HG03095 (cell line): ENCODE measurements around the gene MYH3.
A peak's percentile ranks its signal among the peaks of the same experiment; 100 is the strongest.

ENCODE experiments used
- ATAC-seq: cut with Tn5 transposase; IDR thresholded peaks from one replicate; pipeline ENCODE4 v1.9.1; 2021; ENCODE audit warnings: moderate library complexity; ENCODE audit not compliant: unreplicated experiment

MYH3 gene

DNA sequence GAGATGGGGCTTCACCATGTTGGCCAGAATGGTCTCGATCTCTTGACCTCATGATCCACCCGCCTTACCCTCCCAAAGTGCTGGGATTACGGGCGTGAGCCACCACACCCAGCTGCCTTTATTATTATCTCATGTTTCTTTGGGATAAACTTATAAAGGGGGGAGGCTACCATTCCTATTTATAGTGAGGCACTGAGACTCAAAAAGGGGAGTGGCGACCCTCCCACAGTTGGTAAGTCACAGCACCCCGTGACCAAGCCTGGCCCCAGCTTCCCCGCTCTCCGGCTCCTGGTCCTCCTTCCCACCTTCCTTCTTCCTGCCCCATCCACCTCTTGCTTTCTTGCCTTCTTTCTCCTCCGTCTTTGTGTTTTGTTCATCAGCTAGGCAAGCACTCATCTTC is 5.2 kb downstream of the MYH3 start:
- no peak for ATAC-seq

DNA sequence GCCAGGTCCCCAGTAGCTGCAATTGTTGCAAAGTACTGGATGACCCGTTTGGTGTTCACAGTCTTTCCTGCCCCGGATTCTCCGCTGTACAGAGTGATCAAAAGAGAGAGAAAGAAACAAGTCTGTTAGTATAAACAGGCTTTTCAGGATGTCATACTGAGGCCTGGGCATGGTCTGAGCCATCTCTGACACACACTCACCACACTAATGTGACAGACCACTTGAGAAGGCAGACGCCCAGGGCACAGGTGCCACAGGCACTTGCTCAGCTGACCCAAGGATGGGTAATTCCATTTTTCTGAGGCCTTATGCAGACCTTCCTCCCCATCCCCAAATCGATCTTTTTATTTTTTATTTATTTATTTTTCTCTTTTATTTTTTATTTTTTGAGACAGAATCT is 7.5 kb downstream of the MYH3 start:
- no peak for ATAC-seq

DNA sequence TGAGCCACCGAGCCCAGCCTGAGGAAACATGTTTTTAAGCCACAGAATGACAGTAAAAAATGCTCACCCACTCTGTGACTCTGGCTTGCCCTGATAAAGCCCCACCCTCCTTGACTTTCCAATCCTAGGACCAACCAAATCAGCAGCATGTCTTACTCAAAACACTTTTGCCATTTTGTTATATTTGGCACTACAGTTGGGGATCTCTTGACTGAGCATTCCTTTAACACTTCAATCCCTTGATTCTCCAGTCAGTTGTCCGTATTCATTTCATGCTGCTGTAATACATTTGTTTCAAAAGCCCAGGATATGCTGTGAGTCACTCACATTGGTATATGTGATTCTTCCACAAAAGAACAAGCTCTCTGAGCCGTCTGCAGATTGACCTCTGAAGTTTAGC is 8.2 kb downstream of the MYH3 start:
- no peak for ATAC-seq

DNA sequence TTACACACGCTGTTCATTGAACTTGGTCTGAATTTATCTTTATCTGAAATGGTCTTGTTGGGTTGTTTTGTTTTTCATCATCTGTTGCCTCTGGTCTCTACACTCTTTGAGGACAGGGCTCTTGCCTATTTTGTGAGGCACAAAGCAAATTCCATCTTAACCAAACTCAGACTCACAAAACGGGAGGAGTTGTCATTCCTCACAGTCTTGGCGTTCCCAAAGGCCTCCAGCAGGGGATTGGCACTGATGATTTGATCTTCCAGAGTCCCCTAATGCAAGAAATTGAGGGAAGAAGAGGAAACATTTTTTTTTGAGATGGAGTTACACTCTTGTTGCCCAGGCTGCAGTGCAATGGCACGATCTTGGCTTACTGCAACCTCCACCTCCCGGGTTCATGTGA is 8.7 kb downstream of the MYH3 start:
- ATAC-seq, result no peak

DNA sequence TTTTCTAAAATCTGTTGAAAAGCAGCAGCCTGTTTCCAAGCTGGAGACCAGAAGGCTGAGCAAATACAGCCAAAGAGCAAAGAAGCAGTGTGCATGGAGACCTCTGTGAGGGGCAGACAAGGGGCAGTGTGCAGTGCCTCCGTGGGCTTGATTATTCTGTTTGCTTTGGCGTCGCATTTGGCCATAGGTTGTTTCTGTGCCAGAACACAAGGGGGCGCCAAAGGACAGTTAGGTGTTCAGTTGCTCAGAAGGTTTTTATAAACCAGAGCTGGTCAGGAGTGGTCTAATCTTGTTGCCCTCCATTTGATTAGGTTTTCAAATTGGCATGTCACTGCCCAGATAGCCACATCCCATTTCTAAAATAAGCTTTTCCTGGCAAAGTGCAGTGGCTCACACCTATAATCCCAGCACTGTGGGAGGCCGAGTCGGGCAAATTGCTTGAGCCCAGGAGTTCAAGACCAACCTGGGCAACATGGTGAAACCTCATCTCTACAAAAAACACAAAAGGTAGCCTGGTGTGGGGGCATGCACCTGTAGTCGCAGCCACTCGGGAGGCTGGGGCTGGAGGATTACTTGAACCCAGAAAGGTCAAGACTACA is 10.6 kb downstream of the MYH3 start:
- no peak for ATAC-seq

DNA sequence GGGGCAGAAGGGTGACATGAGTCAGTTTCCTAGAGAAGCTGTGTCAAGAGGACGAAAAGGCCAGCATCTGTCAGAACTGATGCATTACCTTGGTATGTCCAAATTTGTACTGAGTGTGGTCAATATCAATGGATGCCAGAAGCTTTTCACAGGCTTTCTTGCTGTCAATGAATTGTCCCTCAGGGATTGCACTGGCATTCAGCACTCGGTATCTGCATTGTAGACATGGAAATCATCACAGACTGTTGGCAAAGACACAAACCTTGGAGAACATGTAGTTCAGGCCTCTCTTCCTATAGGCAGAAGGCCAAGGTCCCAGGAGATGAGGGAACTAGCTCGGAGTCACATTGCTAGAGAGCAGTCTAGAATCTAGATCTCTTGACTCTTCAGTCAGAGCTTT is 16.6 kb downstream of the MYH3 start:
- no peak for ATAC-seq

DNA sequence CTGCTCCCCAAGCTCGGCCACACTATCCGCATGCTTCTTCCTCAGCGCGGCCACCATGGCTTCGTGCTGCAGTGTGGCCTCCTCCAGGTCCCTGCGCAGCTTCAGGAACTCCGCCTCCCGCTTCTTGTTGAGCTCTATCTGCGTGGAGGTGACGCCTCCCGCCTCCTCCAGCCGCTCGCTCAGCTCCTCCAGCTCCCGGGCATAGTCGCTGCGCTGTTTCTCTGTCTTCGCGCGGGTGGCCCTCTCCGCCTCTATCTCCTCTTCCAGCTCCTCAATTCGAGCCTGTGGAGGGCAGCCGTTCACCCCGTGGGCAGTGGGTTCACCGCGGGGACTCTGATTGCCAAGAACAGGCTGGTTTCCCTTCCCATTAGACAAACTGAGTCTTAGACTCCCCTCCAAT is 19.0 kb downstream of the MYH3 start:
- no peak for ATAC-seq

DNA sequence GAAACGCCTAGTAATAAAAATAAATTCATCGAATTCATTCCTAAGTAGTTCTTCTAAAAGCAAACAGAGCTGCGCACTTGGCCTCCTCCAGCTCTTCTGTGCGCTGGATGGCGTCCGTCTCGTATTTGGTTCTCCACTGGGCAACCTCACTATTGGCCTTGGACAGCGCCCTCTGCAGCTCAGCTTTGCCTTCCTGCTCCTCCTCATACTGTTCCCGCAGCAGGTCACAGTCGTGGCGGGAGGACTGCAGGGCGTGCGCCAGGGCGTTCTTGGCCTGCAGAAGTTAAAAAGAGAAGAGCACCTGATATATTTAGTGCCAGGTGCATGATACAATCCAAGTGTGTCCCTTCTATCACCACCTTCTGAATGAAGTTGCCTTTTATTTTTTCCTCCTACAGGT is 21.8 kb downstream of the MYH3 start:
- no peak for ATAC-seq

DNA sequence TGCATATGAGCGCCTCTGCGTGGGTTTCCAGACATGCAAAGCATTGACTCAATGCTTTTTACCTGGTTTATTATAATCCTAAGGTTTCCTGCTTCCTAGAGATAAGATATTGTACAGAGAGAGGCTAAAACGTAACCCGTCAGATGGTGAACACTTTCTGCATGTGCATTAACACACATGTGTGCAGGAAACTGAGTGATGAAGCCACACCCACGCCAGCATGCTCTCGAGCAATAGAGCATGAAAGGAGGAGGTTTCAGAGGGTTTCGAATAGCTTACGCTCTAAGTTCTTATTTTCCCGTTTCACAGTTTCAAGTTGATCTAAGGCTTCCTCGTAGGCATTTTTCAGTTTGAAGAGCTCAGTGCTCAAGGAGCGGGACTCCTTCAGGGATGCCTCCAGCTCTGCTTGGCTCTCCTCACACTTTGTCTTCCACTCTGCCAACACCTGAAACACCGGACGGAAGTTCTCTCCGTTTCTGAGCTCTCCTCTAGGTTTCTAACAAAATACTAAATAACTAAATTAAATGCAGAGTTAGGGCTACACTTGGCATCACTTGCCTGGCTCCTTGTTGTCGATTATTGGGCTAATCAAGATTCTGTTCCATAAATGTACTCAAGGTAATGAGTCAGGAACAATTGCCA is 23.2 kb downstream of the MYH3 start:
- peak; percentile 94 for ATAC-seq

DNA sequence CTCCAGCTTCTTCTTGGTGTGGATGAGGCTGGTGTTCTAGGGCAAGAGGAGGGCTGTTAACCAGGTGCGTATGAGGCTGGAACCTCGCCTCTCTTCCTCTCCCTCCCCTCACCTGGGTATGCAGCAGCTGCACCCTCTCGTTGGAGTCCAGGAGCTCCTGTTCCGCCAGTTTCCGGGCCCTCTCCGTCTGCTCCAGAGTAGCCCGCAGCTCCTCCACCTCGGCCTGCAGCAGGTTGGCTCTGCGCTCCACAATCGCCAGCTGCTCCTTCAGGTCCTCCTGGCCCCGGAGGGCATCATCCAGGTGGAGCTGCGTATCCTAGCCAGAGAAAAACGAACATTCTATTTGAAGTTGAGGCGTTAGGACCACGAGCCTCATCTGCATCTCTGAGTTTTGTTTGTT is 25.4 kb downstream of the MYH3 start:
- ATAC-seq, result no peak

DNA sequence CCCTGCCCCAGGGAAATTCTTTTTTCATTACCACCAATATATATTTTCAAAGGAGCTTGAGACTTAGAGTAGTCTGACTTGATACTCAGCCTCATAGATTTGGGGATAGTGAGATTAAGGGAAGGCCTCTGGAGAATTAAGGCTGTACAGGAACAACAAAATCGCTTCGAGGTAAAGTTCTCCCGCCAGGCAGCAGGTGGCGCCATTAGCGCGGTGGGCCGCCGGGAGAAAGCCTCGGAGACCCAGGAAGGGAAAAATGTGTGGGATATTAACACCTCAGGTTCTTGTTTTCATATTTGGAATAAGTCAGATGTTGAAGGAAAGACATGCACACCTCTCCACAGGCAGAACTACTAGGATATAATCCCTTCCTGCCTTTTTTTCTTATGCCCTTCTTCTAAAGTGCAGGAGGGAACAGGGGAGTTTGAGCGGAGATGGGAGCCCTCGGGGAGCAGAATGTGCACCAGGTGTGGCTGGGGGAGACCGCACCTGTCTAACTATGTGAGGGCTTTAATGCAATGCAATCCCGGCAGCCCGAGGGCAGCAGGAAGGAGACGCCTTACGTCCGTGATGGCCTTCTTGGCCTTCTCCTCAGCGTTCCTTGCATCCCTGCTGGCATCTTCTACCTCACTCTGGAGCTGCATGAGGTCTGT is 25.9 kb downstream of the MYH3 start:
- no peak for ATAC-seq

DNA sequence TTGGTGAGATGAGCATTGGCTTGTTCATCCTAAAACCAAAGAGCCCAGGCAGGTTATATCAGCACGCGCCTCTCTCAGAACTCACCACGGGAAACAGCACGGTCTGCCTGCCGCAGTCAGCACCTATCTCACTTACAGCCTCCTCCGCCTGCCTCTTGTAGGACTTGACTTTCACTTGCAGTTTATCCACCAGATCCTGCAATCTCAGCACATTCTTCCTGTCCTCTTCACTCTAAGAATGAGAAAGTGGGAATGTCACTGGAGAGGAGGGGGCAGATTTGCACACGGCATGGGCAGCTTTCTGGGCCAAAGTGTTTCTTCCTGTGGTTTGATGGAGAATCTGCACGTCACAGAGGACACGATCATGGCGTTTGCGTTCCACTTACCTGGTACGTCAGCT is 27.4 kb downstream of the MYH3 start:
- no peak for ATAC-seq

DNA sequence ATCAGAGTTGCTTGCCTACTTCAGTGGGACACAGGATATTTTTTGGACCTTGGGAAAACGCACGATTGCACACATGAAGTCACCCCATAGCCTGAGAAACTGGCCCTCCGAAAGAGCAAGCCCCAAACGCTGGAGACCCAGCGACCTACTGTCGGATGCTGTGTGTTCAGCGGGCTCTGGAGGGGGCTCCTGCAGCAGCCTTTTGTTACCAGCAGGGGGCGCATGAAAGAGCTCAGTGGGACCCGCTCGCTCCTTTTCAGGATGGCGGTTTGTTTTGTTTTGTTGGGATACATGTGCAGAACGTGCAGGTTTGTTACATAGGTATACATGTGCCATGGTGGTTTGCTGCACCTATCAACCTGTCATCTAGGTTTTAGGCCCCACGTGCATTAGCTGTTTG is 28.4 kb downstream of the MYH3 start:
- ATAC-seq, result no peak

DNA sequence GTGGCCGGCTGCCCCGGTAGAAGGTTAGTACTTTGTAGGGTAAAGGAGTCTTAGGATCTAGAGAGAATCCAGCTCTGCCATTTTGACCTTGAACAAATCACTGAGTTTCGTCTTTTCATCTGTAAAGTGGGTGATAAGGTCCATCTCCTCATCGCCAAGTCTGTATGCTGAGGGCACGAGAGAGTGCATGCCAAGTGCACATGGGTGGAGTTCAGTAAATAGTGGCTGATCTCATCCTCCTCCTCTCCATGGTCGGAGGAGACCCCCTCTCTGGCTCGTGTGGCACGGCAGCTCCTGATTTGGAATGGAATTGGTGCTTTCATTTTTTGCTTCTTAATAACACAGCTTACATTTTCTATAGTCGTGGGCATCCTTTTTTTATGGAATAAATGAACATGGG is 30.7 kb downstream of the MYH3 start:
- no peak for ATAC-seq

DNA sequence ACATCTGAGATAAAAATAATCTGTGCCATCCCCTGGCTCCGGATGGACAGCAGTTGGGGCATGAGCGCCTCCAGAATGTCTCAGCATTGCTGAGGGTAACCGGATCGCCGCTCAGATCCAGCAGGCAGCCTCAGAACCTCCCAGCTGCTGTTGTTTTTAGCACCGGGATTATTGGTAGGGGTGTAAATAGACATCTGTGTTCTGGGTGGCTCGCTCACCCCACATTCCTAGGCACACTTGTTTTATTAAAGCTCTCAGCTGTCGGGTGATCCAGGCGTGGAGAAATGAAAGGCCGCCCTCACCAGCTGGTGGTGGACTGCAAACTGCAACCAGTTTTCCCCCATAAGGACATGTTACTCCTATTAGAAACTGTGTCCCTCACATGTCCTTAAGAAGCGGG is 32.1 kb downstream of the MYH3 start:
- no peak for ATAC-seq

DNA sequence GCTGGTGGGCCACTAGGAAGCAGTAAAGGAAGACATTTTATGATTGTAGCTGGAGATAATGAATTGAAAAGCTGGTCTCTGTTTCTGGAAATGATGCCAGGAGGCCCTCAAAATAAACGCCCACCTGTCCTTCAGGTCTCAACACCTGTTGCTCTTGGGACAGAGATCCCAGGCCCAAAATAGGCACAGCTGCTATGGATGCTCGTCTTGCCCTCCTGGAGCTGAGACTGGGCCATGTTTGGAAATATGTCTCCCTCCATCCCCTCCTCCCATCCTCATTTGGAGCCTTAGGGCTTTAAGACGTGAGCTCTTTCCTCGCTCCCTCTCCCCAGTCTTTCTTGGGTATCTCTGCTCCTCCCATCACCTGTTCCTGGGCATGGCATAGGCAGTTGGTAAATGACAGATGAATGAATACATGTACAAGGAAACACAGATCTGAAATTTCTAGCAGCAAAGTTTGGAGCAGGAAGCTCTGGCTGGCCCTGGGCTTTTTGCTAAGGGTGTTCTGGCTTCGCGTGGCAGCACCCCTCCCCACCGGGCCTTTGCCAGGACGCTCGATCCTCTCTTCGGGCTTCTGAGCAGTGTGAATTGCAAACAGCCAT is 33.3 kb downstream of the MYH3 start:
- no peak for ATAC-seq

DNA sequence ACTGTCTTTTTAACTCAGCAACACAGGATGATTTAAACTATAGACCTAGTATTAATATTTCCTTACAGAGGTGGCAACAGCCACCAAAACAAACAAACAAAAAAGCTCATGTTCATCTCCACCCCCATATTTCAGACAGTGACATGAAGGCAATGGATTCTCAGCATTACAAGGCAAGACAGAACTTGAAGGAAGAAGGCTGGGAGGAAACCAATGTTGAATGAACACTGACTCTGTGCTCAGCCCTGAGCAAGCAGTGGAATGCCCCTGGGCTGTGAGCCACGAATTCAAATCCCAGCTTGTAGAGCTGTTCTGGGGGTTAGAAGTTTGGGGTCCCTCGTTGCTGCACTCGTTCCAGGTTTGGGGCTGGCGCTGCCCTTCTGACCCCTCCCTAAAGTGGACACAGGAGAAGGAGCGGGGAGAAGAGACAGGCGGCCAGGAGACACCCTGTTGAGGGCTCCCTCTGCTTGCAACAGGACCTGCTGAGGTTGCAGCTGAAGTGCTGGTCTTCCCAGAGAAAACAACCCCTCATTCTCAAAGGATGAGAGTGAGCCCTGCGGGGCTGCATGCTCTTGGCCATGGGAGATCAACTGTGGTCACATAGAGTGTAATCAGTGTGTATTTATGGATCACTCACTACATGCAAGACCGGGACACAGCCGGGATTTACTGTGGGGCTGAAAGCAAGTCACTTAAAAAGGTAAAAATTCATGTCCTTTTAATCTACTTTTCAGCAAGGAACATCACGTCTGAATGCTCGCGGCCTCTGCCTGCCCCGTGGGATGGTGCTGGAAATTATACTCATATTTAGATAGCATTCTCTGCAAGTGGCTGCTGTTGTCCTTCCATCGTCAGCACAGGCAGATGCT is 34.3 kb downstream of the MYH3 start:
- no peak for ATAC-seq

DNA sequence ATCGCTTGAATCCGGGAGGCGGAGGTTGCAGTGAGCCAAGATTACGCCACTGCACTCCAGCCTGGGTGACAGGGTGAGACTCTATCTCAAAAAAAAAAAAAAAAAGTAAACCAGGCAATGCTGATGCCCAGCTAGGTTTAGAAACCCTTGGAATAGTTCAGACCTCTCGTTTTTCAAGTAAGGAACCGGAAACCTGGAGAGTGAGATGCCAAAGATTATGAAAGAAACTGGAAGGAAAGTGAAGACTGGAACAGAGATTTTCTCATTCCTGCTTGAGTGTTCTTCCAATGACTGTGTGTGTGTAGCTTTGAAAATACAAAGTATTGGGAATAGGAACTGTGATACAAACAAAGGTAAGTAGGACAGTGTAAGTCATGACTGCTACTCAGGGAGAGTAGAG is 35.7 kb downstream of the MYH3 start:
- ATAC-seq, result no peak

DNA sequence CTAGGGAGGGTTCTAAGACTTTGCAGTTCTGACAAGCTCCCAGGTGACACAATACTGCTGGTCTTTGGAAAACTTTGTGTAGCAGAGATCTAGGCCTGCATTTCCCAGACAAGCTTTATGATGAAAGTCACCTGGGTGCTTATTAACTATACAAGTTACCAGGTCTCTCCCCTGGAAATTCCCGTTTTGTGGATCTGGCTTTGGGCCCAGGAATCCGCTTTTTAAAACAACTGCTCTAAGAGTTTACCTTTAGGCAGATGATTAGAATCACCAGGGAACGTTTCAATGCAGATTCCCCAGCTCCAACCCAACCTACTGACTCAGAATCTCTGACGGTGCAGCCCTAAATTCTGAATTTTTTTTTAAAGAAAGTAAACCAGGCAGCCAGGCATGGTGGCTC is 36.3 kb downstream of the MYH3 start:
- ATAC-seq, result no peak

DNA sequence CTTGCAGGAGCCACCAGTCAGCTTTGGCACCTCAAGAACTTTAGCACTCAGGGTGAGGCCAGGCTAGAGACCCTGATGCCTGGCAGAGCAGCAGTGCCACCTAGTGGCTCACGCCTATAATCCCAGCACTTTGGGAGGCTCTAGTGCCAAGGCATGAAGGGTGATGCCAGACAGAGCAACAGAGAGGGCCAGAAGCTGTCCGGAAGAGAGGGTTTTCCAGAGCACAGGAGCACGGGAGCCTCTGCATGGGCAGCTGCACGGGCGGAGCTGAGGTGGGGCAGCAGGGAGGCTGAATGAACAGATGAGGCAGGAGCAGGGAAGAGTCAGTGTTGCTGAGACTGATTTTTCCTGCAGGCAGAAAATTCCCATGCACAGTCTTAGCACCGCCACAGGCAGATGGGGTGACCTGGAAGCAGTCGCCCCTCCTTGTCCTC is 38.9 kb downstream of the MYH3 start:
- ATAC-seq, result no peak

DNA sequence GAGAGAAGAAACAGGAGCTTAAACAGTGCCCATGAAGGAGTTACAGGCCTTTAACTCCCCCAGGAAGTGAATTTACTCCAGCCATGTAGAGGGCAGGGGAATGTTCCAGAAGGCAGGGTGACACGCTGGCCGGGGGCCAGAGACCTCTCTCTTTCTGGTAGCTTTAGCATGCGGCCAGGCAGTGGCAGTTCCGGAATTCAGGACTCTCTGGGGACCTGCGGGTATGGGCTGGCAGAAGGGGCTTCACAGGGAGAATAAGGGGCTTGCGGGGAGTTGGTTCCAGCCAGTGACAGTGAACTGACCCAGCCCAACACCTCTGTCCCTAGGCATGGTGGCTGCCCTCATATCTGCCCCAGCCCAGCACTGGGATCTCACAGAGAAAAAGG is 40.0 kb downstream of the MYH3 start:
- no peak for ATAC-seq
